Astrocyte (in vitro differentiated cells and primary cell): ENCODE results near the gene IL1R2. TPM values are rescaled to one million over a fixed set of nuclear protein-coding genes. Genes with fewer than 3 reads are reported as not detected.

Experiments used
- DNase-seq: peaks from one replicate; pipeline ENCODE4 v3.0.0-alpha.2; 2010; ENCODE audit warnings: low read depth
- FAIRE-seq: peaks from 2 replicates; lab custom pipeline; 2011; peaks lifted over from hg19 to GRCh38; lab: Jason Lieb, UNC
- H2AFZ ChIP-seq: 2 replicates; pipeline ENCODE4 v1.6.0; 2012; ENCODE audit warnings: low read depth, low read length, inconsistent platforms
- H3K27ac ChIP-seq: 2 replicates; pipeline ENCODE4 v1.5.1; 2011; ENCODE audit warnings: low read depth, low read length, inconsistent platforms
- H3K27me3 ChIP-seq: 2 replicates; pipeline ENCODE4 v1.6.0; 2011; ENCODE audit warnings: low read length, inconsistent platforms; ENCODE audit not compliant: insufficient read depth
- H3K36me3 ChIP-seq: 2 replicates; pipeline ENCODE4 v1.5.1; 2011; ENCODE audit warnings: low read length, inconsistent platforms; ENCODE audit not compliant: insufficient read depth
- H3K4me1 ChIP-seq: 2 replicates; pipeline ENCODE4 v1.5.1; 2011; ENCODE audit warnings: low read length, inconsistent platforms; ENCODE audit not compliant: insufficient read depth
- H3K4me2 ChIP-seq: 2 replicates; pipeline ENCODE4 v1.6.0; 2012; ENCODE audit warnings: low read length, inconsistent platforms
- H3K4me3 ChIP-seq: 2 replicates; pipeline ENCODE4 v1.5.1; 2011; ENCODE audit warnings: low read depth, mild to moderate bottlenecking, low read length, inconsistent platforms; ENCODE audit not compliant: insufficient read depth
- H3K79me2 ChIP-seq: 2 replicates; pipeline ENCODE4 v1.6.0; 2012; ENCODE audit warnings: mild to moderate bottlenecking, low read length, inconsistent platforms; ENCODE audit not compliant: insufficient read depth
- H3K9ac ChIP-seq: 2 replicates; pipeline ENCODE4 v1.6.0; 2012; ENCODE audit warnings: mild to moderate bottlenecking, low read length, inconsistent platforms
- H3K9me3 ChIP-seq: 2 replicates; pipeline ENCODE4 v1.5.1; 2012; ENCODE audit warnings: low read depth, mild to moderate bottlenecking, low read length, inconsistent platforms; ENCODE audit not compliant: insufficient read depth
- H4K20me1 ChIP-seq: 2 replicates; pipeline ENCODE4 v1.6.0; 2012; ENCODE audit warnings: low read length, inconsistent platforms; ENCODE audit not compliant: insufficient read depth
- H3K27ac Mint-ChIP-seq: one replicate; pipeline ENCODE4 v1.8.0; 2021; ENCODE audit warnings: mild to moderate bottlenecking, mixed read lengths; ENCODE audit not compliant: unreplicated experiment
- H3K27me3 Mint-ChIP-seq: one replicate; pipeline ENCODE4 v1.8.0; 2021; ENCODE audit warnings: low read depth, mixed read lengths; ENCODE audit not compliant: unreplicated experiment
- H3K36me3 Mint-ChIP-seq: one replicate; pipeline ENCODE4 v1.8.0; 2021; ENCODE audit warnings: low read depth, mixed read lengths; ENCODE audit not compliant: unreplicated experiment
- H3K4me1 Mint-ChIP-seq: one replicate; pipeline ENCODE4 v1.8.0; 2021; ENCODE audit warnings: low read depth, mixed read lengths; ENCODE audit not compliant: unreplicated experiment
- H3K4me3 Mint-ChIP-seq: one replicate; pipeline ENCODE4 v1.8.0; 2021; ENCODE audit warnings: mild to moderate bottlenecking, moderate library complexity, mixed read lengths; ENCODE audit not compliant: unreplicated experiment
- H3K9me3 Mint-ChIP-seq: one replicate; pipeline ENCODE4 v1.8.0; 2021; ENCODE audit warnings: mild to moderate bottlenecking, mixed read lengths; ENCODE audit not compliant: unreplicated experiment
- CTCF ChIP-seq: IDR thresholded peaks from 2 replicates; pipeline ENCODE4 v1.5.1; 2011; ENCODE audit warnings: low read depth, mild to moderate bottlenecking, inconsistent platforms, low read length, moderate library complexity; ENCODE audit not compliant: insufficient read depth
- EZH2 ChIP-seq: IDR thresholded peaks from 2 replicates; pipeline ENCODE4 v1.6.1; 2012; ENCODE audit warnings: mild to moderate bottlenecking, low read length, inconsistent platforms; ENCODE audit not compliant: insufficient read depth
- total RNA-seq: library from RNA; stranded (reverse); gene quantifications from 2 replicates; pipeline ENCODE4 v1.2.1, GENCODE V29; 2021

The IL1R2 gene
- total RNA-seq, 1 donor from 2014 or later: 0.34 TPM

GRCh38 chr2:102006886-102007278 lies 15.1 kb downstream of the IL1R2 start:
- DNase-seq: no peak
- no peaks in the 10 kb centered on the region for H3K9me3 ChIP-seq
- H3K9me3 Mint-ChIP-seq: no peaks in the 10 kb centered on the region
- H3K27me3 ChIP-seq: no peaks in the 10 kb centered on the region
- H4K20me1 ChIP-seq: no peaks in the 10 kb centered on the region
- no peaks in the 10 kb centered on the region for H3K36me3 Mint-ChIP-seq
- H3K36me3 ChIP-seq: no peaks in the 10 kb centered on the region
- no peak overlapping the region for H3K4me2 ChIP-seq
- H3K4me1 Mint-ChIP-seq: peaks cover 4% of the 10 kb centered on the region
- no peak for TF ChIP-seq EZH2
- no peak for TF ChIP-seq CTCF
- no peak overlapping the region for H3K4me3 ChIP-seq
- H3K27ac ChIP-seq: no peak overlapping the region
- no peak for FAIRE-seq
- H3K4me3 Mint-ChIP-seq: no peak overlapping the region
- H2AFZ ChIP-seq: no peak overlapping the region
- peaks cover 6% of the 10 kb centered on the region for H3K27me3 Mint-ChIP-seq
- H3K9ac ChIP-seq: no peak overlapping the region
- H3K79me2 ChIP-seq: no peaks in the 10 kb centered on the region
- no peak overlapping the region for H3K27ac Mint-ChIP-seq
- H3K4me1 ChIP-seq: no peaks in the 10 kb centered on the region

- TF ChIP-seq CTCF (no peak), EZH2 (no peak)
- no peak overlapping the region for H3K4me2 ChIP-seq
- Mint-ChIP-seq H3K4me3 (no peak overlapping the region), H3K36me3 (no peaks in the 10 kb centered on the region), H3K9me3 (no peaks in the 10 kb centered on the region), H3K27ac (no peak overlapping the region), H3K4me1 (peaks cover 4% of the 10 kb centered on the region), H3K27me3 (peaks cover 6% of the 10 kb centered on the region)
- no peak overlapping the region for H3K4me3 ChIP-seq
- FAIRE-seq (no peak), DNase-seq (no peak)
- H4K20me1 ChIP-seq: no peaks in the 10 kb centered on the region
- no peaks in the 10 kb centered on the region for H3K79me2 ChIP-seq
- no peak overlapping the region for H3K27ac ChIP-seq
- no peaks in the 10 kb centered on the region for H3K4me1 ChIP-seq
- H3K9ac ChIP-seq: no peak overlapping the region
- no peaks in the 10 kb centered on the region for H3K27me3 ChIP-seq
- H2AFZ ChIP-seq: no peak overlapping the region
- H3K9me3 ChIP-seq: no peaks in the 10 kb centered on the region
- H3K36me3 ChIP-seq: no peaks in the 10 kb centered on the region
Measured at GRCh38 chr2:102008490-102008889, 16.7 kb downstream of the IL1R2 start.

DNA sequence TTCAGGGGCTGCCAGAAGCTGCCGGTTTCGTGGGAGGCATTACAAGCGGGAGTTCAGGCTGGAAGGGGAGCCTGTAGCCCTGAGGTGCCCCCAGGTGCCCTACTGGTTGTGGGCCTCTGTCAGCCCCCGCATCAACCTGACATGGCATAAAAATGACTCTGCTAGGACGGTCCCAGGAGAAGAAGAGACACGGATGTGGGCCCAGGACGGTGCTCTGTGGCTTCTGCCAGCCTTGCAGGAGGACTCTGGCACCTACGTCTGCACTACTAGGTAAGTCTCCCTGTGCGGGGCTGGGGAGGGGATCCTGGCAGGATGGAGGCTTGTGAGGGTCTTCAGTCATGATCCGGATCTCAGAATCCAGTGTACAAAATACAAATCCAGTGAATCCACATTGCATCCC lies 17.8 kb downstream of the IL1R2 start:
- peaks cover 6% of the 10 kb centered on the region for H3K27me3 Mint-ChIP-seq
- DNase-seq (no peak), FAIRE-seq (no peak)
- Histone ChIP-seq H3K9ac (no peak overlapping the region), H3K27ac (no peak overlapping the region), H4K20me1 (no peaks in the 10 kb centered on the region), H3K4me3 (no peak overlapping the region), H3K27me3 (no peaks in the 10 kb centered on the region), H3K9me3 (no peaks in the 10 kb centered on the region), H3K79me2 (no peaks in the 10 kb centered on the region), H3K36me3 (no peaks in the 10 kb centered on the region), H3K4me1 (no peaks in the 10 kb centered on the region), H3K4me2 (no peak overlapping the region), H2AFZ (no peak overlapping the region)
- no peak for TF ChIP-seq EZH2
- no peak for TF ChIP-seq CTCF
- no peaks in the 10 kb centered on the region for H3K36me3 Mint-ChIP-seq
- no peaks in the 10 kb centered on the region for H3K9me3 Mint-ChIP-seq
- no peak overlapping the region for H3K4me3 Mint-ChIP-seq
- no peak overlapping the region for H3K27ac Mint-ChIP-seq
- H3K4me1 Mint-ChIP-seq: peaks cover 4% of the 10 kb centered on the region
